ENCODE data around the gene IGSF21. TPM values are rescaled to one million over a fixed set of nuclear protein-coding genes. Genes with fewer than 3 reads are reported as not detected.

The IGSF21 gene
- polyA plus RNA-seq, 1 donor (not counting 4 experiments of a cell fraction or from before 2014, with no cell fraction given) = not detected

DNA sequence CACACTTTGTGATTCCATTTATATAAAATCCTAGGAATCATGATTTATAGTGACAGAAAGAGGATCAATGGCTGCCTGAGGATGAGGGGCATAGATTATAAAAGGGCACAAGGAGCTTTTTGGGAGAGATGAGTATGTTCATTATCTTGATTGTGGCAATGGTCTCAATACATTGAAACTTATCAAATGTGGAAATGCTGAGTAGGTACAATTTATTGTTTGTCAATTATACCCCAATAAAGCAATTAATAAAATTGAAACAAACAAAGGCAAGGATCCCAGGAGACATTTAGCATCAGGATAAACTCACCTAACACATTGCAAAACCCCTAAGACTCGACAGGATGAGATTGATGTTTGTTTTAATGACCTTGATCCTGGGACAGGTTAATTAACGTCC is 220.1 kb downstream of the IGSF21 start:
- H3K4me2 ChIP-seq (ENCODE audit: control insufficient read depth, extremely low read depth, insufficient read depth, low read depth, low read length) = no peak overlapping the region
- FAIRE-seq (no peak), DNase-seq (ENCODE audit: low read depth, low spot score) (no peak)
- H3K4me3 ChIP-seq (ENCODE audit: control insufficient read depth in 2 of 3, extremely low read depth in 1 of 3, insufficient read depth in 2 of 3, low read depth in 1 of 3, low read length in 3 of 3) = no peak overlapping the region
- no peaks in the 10 kb centered on the region for H3K9me1 ChIP-seq (ENCODE audit: control insufficient read depth, extremely low read depth, insufficient read depth, low read length)
- no peak overlapping the region for H3K27ac ChIP-seq (ENCODE audit: control insufficient read depth, insufficient read depth, low read length)
- H2AFZ ChIP-seq (ENCODE audit: control insufficient read depth, low read length) = no peak overlapping the region
- no peaks in the 10 kb centered on the region for H3K79me2 ChIP-seq (ENCODE audit: control insufficient read depth, insufficient read depth, low read length)
- no peaks in the 10 kb centered on the region for H3K27me3 ChIP-seq (ENCODE audit: control insufficient read depth, extremely low read depth, insufficient read depth, low read length)
- no peaks in the 10 kb centered on the region for H3K4me1 ChIP-seq (ENCODE audit: control insufficient read depth, extremely low read depth, insufficient read depth, low read length)
- no peaks in the 10 kb centered on the region for H3K36me3 ChIP-seq (ENCODE audit: control insufficient read depth in 2 of 2, extremely low read depth in 1 of 2, insufficient read depth in 2 of 2, low read length in 2 of 2)
- no peaks in the 10 kb centered on the region for H4K20me1 ChIP-seq (ENCODE audit: control insufficient read depth, extremely low read depth, insufficient read depth, low read length)
- no peaks in the 10 kb centered on the region for H3K9me3 ChIP-seq (ENCODE audit: control insufficient read depth, low read depth, low read length)
- H3K9ac ChIP-seq (ENCODE audit: control insufficient read depth, extremely low read depth, insufficient read depth, low read length) = no peak overlapping the region
- TF ChIP-seq CTCF (optimal IDR thresholded peaks at IDR 0.05 in 1 of 3, IDR thresholded peaks at IDR 0.05 in 1 of 3, conservative IDR thresholded peaks at IDR 0.05 in 1 of 3; ENCODE audit: extremely low read depth in 1 of 3, insufficient read depth in 2 of 3, low read length in 3 of 3) (no peak), EZH2 (IDR thresholded peaks at IDR 0.05; ENCODE audit: low read length) (no peak)
- dilution Hi-C loops (cut with MboI; ENCODE audit: extremely low pct_ligation_motif_present, low sequenced_read_pairs) = no loop called here

- DNase-seq (ENCODE audit: low read depth, low spot score) (no peak), FAIRE-seq (no peak)
- no peak overlapping the region for H3K27ac ChIP-seq (ENCODE audit: control insufficient read depth, insufficient read depth, low read length)
- no peak overlapping the region for H3K9ac ChIP-seq (ENCODE audit: control insufficient read depth, extremely low read depth, insufficient read depth, low read length)
- H3K79me2 ChIP-seq (ENCODE audit: control insufficient read depth, insufficient read depth, low read length) = no peaks in the 10 kb centered on the region
- H4K20me1 ChIP-seq (ENCODE audit: control insufficient read depth, extremely low read depth, insufficient read depth, low read length) = no peaks in the 10 kb centered on the region
- TF ChIP-seq CTCF (optimal IDR thresholded peaks at IDR 0.05 in 1 of 3, IDR thresholded peaks at IDR 0.05 in 1 of 3, conservative IDR thresholded peaks at IDR 0.05 in 1 of 3; ENCODE audit: extremely low read depth in 1 of 3, insufficient read depth in 2 of 3, low read length in 3 of 3) (no peak), EZH2 (IDR thresholded peaks at IDR 0.05; ENCODE audit: low read length) (no peak)
- no peaks in the 10 kb centered on the region for H3K27me3 ChIP-seq (ENCODE audit: control insufficient read depth, extremely low read depth, insufficient read depth, low read length)
- H3K36me3 ChIP-seq (ENCODE audit: control insufficient read depth in 2 of 2, extremely low read depth in 1 of 2, insufficient read depth in 2 of 2, low read length in 2 of 2) = no peaks in the 10 kb centered on the region
- no peaks in the 10 kb centered on the region for H3K9me3 ChIP-seq (ENCODE audit: control insufficient read depth, low read depth, low read length)
- H2AFZ ChIP-seq (ENCODE audit: control insufficient read depth, low read length) = no peak overlapping the region
- no peaks in the 10 kb centered on the region for H3K9me1 ChIP-seq (ENCODE audit: control insufficient read depth, extremely low read depth, insufficient read depth, low read length)
- no peak overlapping the region for H3K4me3 ChIP-seq (ENCODE audit: control insufficient read depth in 2 of 3, extremely low read depth in 1 of 3, insufficient read depth in 2 of 3, low read depth in 1 of 3, low read length in 3 of 3)
- dilution Hi-C loops (cut with MboI; ENCODE audit: extremely low pct_ligation_motif_present, low sequenced_read_pairs) = no loop called here
- H3K4me1 ChIP-seq (ENCODE audit: control insufficient read depth, extremely low read depth, insufficient read depth, low read length) = no peaks in the 10 kb centered on the region
- H3K4me2 ChIP-seq (ENCODE audit: control insufficient read depth, extremely low read depth, insufficient read depth, low read depth, low read length) = no peak overlapping the region
These were observed 221.2 kb downstream of the IGSF21 start for GRCh38 chr1:18328803-18329202.

Data from keratinocyte (primary cell).